Panc1 (cell line): Measurements from ENCODE around the gene IGF1R. TPM values are rescaled to one million over a fixed set of nuclear protein-coding genes. Genes with fewer than 3 reads are reported as not detected.

ENCODE experiments used
- ATAC-seq: fragments of 200-7000 bp; cut with Tn5 transposase; 2 replicates; pipeline ENCODE4 v1.9.1; 2020; ENCODE audit warnings: mild to moderate bottlenecking, moderate library complexity
- BruUV-seq: library from RNA; stranded (reverse); fragments of 400-500 nt; replicated peaks from 2 replicates; lab custom pipeline; 2021; lab: Mats Ljungman, UMichigan
- CTCF ChIA-PET: fragments of 300-600 bp; sonication (Branson Sonifier 250); formaldehyde crosslinking; loops from one replicate; lab custom pipeline; 2022; ENCODE audit warnings: antibody characterized with exemption; lab: Charles Lee
- POLR2A ChIA-PET: fragments of 300-600 bp; sonication (Branson Sonifier 250); formaldehyde crosslinking; loops from one replicate; lab custom pipeline; 2022; ENCODE audit warnings: antibody characterized with exemption; lab: Charles Lee
- DNase-seq: peaks from one replicate; pipeline ENCODE4 v3.0.0-alpha.2; 2010; ENCODE audit warnings: low read depth, low spot score
- H3K27ac ChIP-seq: 2 replicates; pipeline ENCODE4 v1.5.1; 2011; ENCODE audit warnings: mild to moderate bottlenecking, low read length, inconsistent platforms
- H3K27me3 ChIP-seq: fragments of 200-500 bp; sonication (Bioruptor generic); 2 replicates; pipeline ENCODE4 v1.6.0; 2014; ENCODE audit warnings: low read length, inconsistent platforms; ENCODE audit not compliant: control insufficient read depth, insufficient read depth
- H3K36me3 ChIP-seq: fragments of 200-500 bp; sonication (Bioruptor generic); 2 replicates; pipeline ENCODE4 v1.5.1; 2014; ENCODE audit warnings: inconsistent platforms, mild to moderate bottlenecking, low read length, moderate library complexity; ENCODE audit not compliant: control insufficient read depth, insufficient read depth
- H3K4me1 ChIP-seq: 2 replicates; pipeline ENCODE4 v1.5.1; 2011; ENCODE audit warnings: inconsistent platforms, mild to moderate bottlenecking, low read length, moderate library complexity; ENCODE audit not compliant: control insufficient read depth, insufficient read depth
- H3K4me3 ChIP-seq, 2 experiments: 2 replicates each; pipeline ENCODE4 v1.5.1; 2011 to 2012; ENCODE audit warnings: low read depth in 2 of 2, low read length in 2 of 2, mild to moderate bottlenecking in 2 of 2, inconsistent platforms in 1 of 2, moderate library complexity in 1 of 2
- H3K9me3 ChIP-seq: fragments of 200-500 bp; sonication (Bioruptor generic); 2 replicates; pipeline ENCODE4 v1.5.1; 2014; ENCODE audit warnings: low read depth, mild to moderate bottlenecking, inconsistent platforms, low read length, moderate library complexity; ENCODE audit not compliant: control insufficient read depth, insufficient read depth
- CTCF ChIP-seq: fragments of 450-650 bp; IDR thresholded peaks from 2 replicates; pipeline ENCODE4 v1.5.1; 2017; ENCODE audit warnings: mild to moderate bottlenecking
- POLR2AphosphoS5 ChIP-seq: IDR thresholded peaks from 2 replicates; pipeline ENCODE4 v1.6.1; 2012; ENCODE audit warnings: mild to moderate bottlenecking, low read depth, low read length, moderate library complexity
- REST ChIP-seq, 2 experiments: IDR thresholded peaks; 2 replicates each; pipeline ENCODE4 v1.6.1; 2011 to 2012; ENCODE audit warnings: low read depth in 2 of 2, control low read depth in 1 of 2, low read length in 1 of 2, mild to moderate bottlenecking in 1 of 2, moderate library complexity in 1 of 2; ENCODE audit not compliant: insufficient read depth in 1 of 2
- SIN3A ChIP-seq: IDR thresholded peaks from 2 replicates; pipeline ENCODE4 v1.6.1; 2012; ENCODE audit warnings: low read depth, mild to moderate bottlenecking, low read length, moderate library complexity, borderline replicate concordance; ENCODE audit not compliant: insufficient read depth
- TCF7L2 ChIP-seq: IDR thresholded peaks from 2 replicates; pipeline ENCODE4 v1.6.1; 2011; ENCODE audit warnings: mild to moderate bottlenecking, low read depth, low read length, inconsistent platforms
- in situ Hi-C: cut with HindIII; loops from 2 replicates; pipeline ENCODE4 v1.10.0; 2016; ENCODE audit warnings: low sequenced_read_pairs, low pct_unique_long_range_greater_than_20kb
- intact Hi-C: fragments of 100-400 bp; cut with micrococcal nuclease; formaldehyde crosslinking; loops from one replicate; pipeline ENCODE4 v1.10.0; 2022; ENCODE audit not compliant: unreplicated experiment
- total RNA-seq: library from RNA; stranded (reverse); gene quantifications from one replicate; pipeline ENCODE4 v1.2.1, GENCODE V29; 2021; ENCODE audit not compliant: unreplicated experiment

Gene IGF1R
- total RNA-seq, 1 experiment from 2014 or later = 77.1 TPM

GRCh38 chr15:98676586-98677270 lies 28.4 kb downstream of the IGF1R start:
- no peaks in the 10 kb centered on the region for H3K9me3 ChIP-seq
- H3K36me3 ChIP-seq = no peaks in the 10 kb centered on the region
- intact Hi-C loops = no loop called here
- ChIA-PET POLR2A (no interaction called here), CTCF (no interaction called here)
- peaks cover 39% of the 10 kb centered on the region for H3K4me1 ChIP-seq
- H3K27me3 ChIP-seq = no peaks in the 10 kb centered on the region
- TF ChIP-seq TCF7L2 (no peak), POLR2AphosphoS5 (no peak)
- in situ Hi-C loops = no loop called here
- BruUV-seq = no TSS peak
- ATAC-seq (no peak), DNase-seq (no peak)
- H3K4me3 ChIP-seq = no peak overlapping the region
- no peak overlapping the region for H3K27ac ChIP-seq

GRCh38 chr15:98677345-98678059 lies 29.2 kb downstream of the IGF1R start:
- intact Hi-C loops (no loop called here), in situ Hi-C loops (no loop called here)
- TF ChIP-seq REST (IDR thresholded peaks at IDR 0.05; ENCODE audit: insufficient read depth in 1 of 2, low read depth in 2 of 2, low read length in 1 of 2) = no peak
- no peak for TF ChIP-seq SIN3A
- TF ChIP-seq CTCF = no peak
- ATAC-seq (no peak), DNase-seq (no peak)
- BruUV-seq = no TSS peak
- no peaks in the 10 kb centered on the region for H3K36me3 ChIP-seq
- no peak overlapping the region for H3K27ac ChIP-seq
- ChIA-PET POLR2A (no interaction called here), CTCF (no interaction called here)
- no peak overlapping the region for H3K4me3 ChIP-seq
- no peaks in the 10 kb centered on the region for H3K27me3 ChIP-seq
- peaks cover 42% of the 10 kb centered on the region for H3K4me1 ChIP-seq
- no peaks in the 10 kb centered on the region for H3K9me3 ChIP-seq

- BruUV-seq = no TSS peak
- Histone ChIP-seq H3K27me3 (no peaks in the 10 kb centered on the region), H3K4me1 (peaks cover 44% of the 10 kb centered on the region), H3K4me3 (no peak overlapping the region), H3K9me3 (no peaks in the 10 kb centered on the region), H3K27ac (no peak overlapping the region), H3K36me3 (no peaks in the 10 kb centered on the region)
- CTCF ChIA-PET = no interaction called here
- ATAC-seq = no peak
- intact Hi-C loops (no loop called here), in situ Hi-C loops (no loop called here)
- no peak for TF ChIP-seq SIN3A
- no peak for TF ChIP-seq TCF7L2
- no peak for TF ChIP-seq REST (IDR thresholded peaks at IDR 0.05; ENCODE audit: insufficient read depth in 1 of 2, low read depth in 2 of 2, low read length in 1 of 2)
- no peak for TF ChIP-seq CTCF
- no peak for TF ChIP-seq POLR2AphosphoS5
- no peak for DNase-seq
- POLR2A ChIA-PET = no interaction called here
These were observed 30.1 kb downstream of the IGF1R start for GRCh38 chr15:98678484-98678883.
